ENCODE results near the gene ANO6. TPM values are rescaled to one million over a fixed set of nuclear protein-coding genes. Genes with fewer than 3 reads are reported as not detected.
"Not testable (repeated sequence)": the region's sequence is repeated elsewhere in the genome, so short reads cannot be mapped to it uniquely, and the experiment has no call there.

Gene ANO6
- total RNA-seq (2022): 28.8 and 34.2 TPM in 2 replicates
- Bru-seq, nascent RNA: percentile 72 among the genes with signal in this experiment
- BruChase-seq, experiment 1, labeled RNA remaining after a 6-hour chase: percentile 70 among the genes with signal in this experiment
- BruChase-seq, experiment 2, labeled RNA remaining after a 2-hour chase: percentile 63 among the genes with signal in this experiment
- long read RNA-seq, full-length matches to known transcripts: 11 of 17 reads
- long read RNA-seq, partial matches to known transcripts: 2 of 17 reads
- long read RNA-seq, other reads (novel, unspliced or antisense): 4 of 17 reads

- H3K9me3 Mint-ChIP-seq (ENCODE audit: low read depth, unreplicated experiment): no peaks in the 10 kb centered on the region
- H3K36me3 Mint-ChIP-seq (ENCODE audit: insufficient read depth, unreplicated experiment): peaks cover 22% of the 10 kb centered on the region
- DNase-seq: peak; percentile 73
- no peak for TF ChIP-seq CTCF (IDR thresholded peaks at IDR 0.05; ENCODE audit: unreplicated experiment)
- no peaks in the 10 kb centered on the region for H3K4me1 Mint-ChIP-seq (ENCODE audit: low read depth, unreplicated experiment)
- BruUV-seq (replicated peaks): no TSS peak
- peak within 1 kb of the TSS; percentile 86 for H3K4me3 Mint-ChIP-seq (ENCODE audit: low read depth, unreplicated experiment)
- no peaks in the 10 kb centered on the region for H3K27me3 Mint-ChIP-seq (ENCODE audit: unreplicated experiment)
- CTCF ChIA-PET: interaction anchor here (0.6 to 2.2 kb wide), 4 partner anchors 23 to 1401 kb away, joined by 4 to 8 read pairs (median 4); no protein-coding TSS in a partner anchor
- H3K27ac Mint-ChIP-seq (ENCODE audit: unreplicated experiment): peak within 1 kb of the TSS; percentile 73
- intact Hi-C loops (cut with micrococcal nuclease; ENCODE audit: unreplicated experiment): loop anchor here (1.0 to 5.0 kb wide), 3 partner anchors 43 to 173 kb away; no protein-coding TSS in a partner anchor
Observed at GRCh38 chr12:45215419-45216229, at the start of gene ANO6. Gene ANO6, plus strand, starts transcription at chr12:45216095. Its CDS starts 227 bp downstream, at chr12:45216322.

- intact Hi-C loops (cut with micrococcal nuclease; ENCODE audit: unreplicated experiment): no loop called here
- Mint-ChIP-seq H3K27me3 (ENCODE audit: unreplicated experiment) (no peaks in the 10 kb centered on the region), H3K4me1 (ENCODE audit: low read depth, unreplicated experiment) (no peaks in the 10 kb centered on the region), H3K9me3 (ENCODE audit: low read depth, unreplicated experiment) (no peaks in the 10 kb centered on the region), H3K36me3 (ENCODE audit: insufficient read depth, unreplicated experiment) (no peaks in the 10 kb centered on the region), H3K4me3 (ENCODE audit: low read depth, unreplicated experiment) (no peak overlapping the region), H3K27ac (ENCODE audit: unreplicated experiment) (no peak overlapping the region)
- TF ChIP-seq CTCF (IDR thresholded peaks at IDR 0.05; ENCODE audit: unreplicated experiment): no peak
- no peak for DNase-seq
- CTCF ChIA-PET: no interaction called here
- no TSS peak for BruUV-seq (replicated peaks)
Observed at GRCh38 chr12:45168976-45169375, 46.9 kb upstream of the ANO6 start.

GRCh38 chr12:45170456-45171042 is 45.3 kb upstream of the ANO6 start:
- peak; percentile 78 for TF ChIP-seq CTCF (IDR thresholded peaks at IDR 0.05; ENCODE audit: unreplicated experiment)
- Mint-ChIP-seq H3K27me3 (ENCODE audit: unreplicated experiment) (no peaks in the 10 kb centered on the region), H3K27ac (ENCODE audit: unreplicated experiment) (no peak overlapping the region), H3K9me3 (ENCODE audit: low read depth, unreplicated experiment) (no peaks in the 10 kb centered on the region), H3K4me3 (ENCODE audit: low read depth, unreplicated experiment) (no peak overlapping the region), H3K36me3 (ENCODE audit: insufficient read depth, unreplicated experiment) (no peaks in the 10 kb centered on the region), H3K4me1 (ENCODE audit: low read depth, unreplicated experiment) (no peaks in the 10 kb centered on the region)
- BruUV-seq (replicated peaks): no TSS peak
- peak; percentile 85 for DNase-seq
- CTCF ChIA-PET: interaction anchor here (0.8 to 1.0 kb wide), 5 partner anchors 41 to 218 kb away, joined by 3 to 6 read pairs (median 4); no protein-coding TSS in a partner anchor
- intact Hi-C loops (cut with micrococcal nuclease; ENCODE audit: unreplicated experiment): loop anchor here (5.0 kb wide), 2 partner anchors 47 to 557 kb away; partner anchors contain the start of genes ANO6 and ARID2

- H3K27ac Mint-ChIP-seq (ENCODE audit: unreplicated experiment); H3K27me3 Mint-ChIP-seq (ENCODE audit: unreplicated experiment); H3K9me3 Mint-ChIP-seq (ENCODE audit: low read depth, unreplicated experiment); CTCF ChIA-PET; BruUV-seq (replicated peaks); DNase-seq; H3K4me3 Mint-ChIP-seq (ENCODE audit: low read depth, unreplicated experiment); H3K36me3 Mint-ChIP-seq (ENCODE audit: insufficient read depth, unreplicated experiment); H3K4me1 Mint-ChIP-seq (ENCODE audit: low read depth, unreplicated experiment): not testable (repeated sequence)
- intact Hi-C loops (cut with micrococcal nuclease; ENCODE audit: unreplicated experiment): loop anchor here (2.0 to 5.0 kb wide), 3 partner anchors 44 to 554 kb away; partner anchors contain the start of genes ANO6 and ARID2
Observed at GRCh38 chr12:45173293-45173692, 42.6 kb upstream of the ANO6 start.
